Common myeloid progenitor, CD34-positive (primary cell): ENCODE measurements around the gene WDFY1.

ENCODE experiments used
- CTCF ChIA-PET: fragments of 350-600 bp; sonication (Branson Sonifier 250); formaldehyde crosslinking; loops from one replicate; lab custom pipeline; 2021; ENCODE audit warnings: antibody characterized with exemption; lab: Charles Lee
- POLR2A ChIA-PET: fragments of 350-600 bp; sonication (Branson Sonifier 250); formaldehyde crosslinking; loops from one replicate; lab custom pipeline; 2021; ENCODE audit warnings: antibody characterized with exemption; lab: Charles Lee
- DNase-seq, 3 donors: peaks; one replicate each; pipeline versions ENCODE4 v3.0.0 to v3.0.0-alpha.2; 2013
- H3K27ac ChIP-seq, 2 experiments: 1 replicate in 1 of 2; 2 replicates in 1 of 2; pipeline ENCODE4 v1.7.0; 2013; ENCODE audit warnings: inconsistent platforms in 2 of 2, low read length in 2 of 2, mild to moderate bottlenecking in 2 of 2, low read depth in 1 of 2, moderate library complexity in 1 of 2; ENCODE audit not compliant: severe bottlenecking in 2 of 2, insufficient read depth in 1 of 2, poor library complexity in 1 of 2
- H3K27me3 ChIP-seq, 5 experiments: replicated peaks in 2 of 5; 1 replicate in 3 of 5; 2 replicates in 2 of 5; pipeline versions ENCODE4 v1.6.1 to v1.7.0; 2013; ENCODE audit warnings: low read length in 4 of 5, mild to moderate bottlenecking in 2 of 5, moderate library complexity in 2 of 5, inconsistent platforms in 1 of 5; ENCODE audit not compliant: insufficient read depth in 5 of 5, control insufficient read depth in 4 of 5
- H3K36me3 ChIP-seq, 4 experiments: 1 replicate in 2 of 4; 2 replicates in 2 of 4; pipeline versions ENCODE4 v1.6.1 to v1.7.0; 2013; ENCODE audit warnings: low read length in 3 of 4, control low read depth in 1 of 4, mild to moderate bottlenecking in 1 of 4; ENCODE audit not compliant: control insufficient read depth in 4 of 4, insufficient read depth in 4 of 4
- H3K4me1 ChIP-seq, 4 experiments: 1 replicate in 3 of 4; 2 replicates in 1 of 4; pipeline versions ENCODE4 v1.6.1 to v1.7.1; 2013; ENCODE audit warnings: low read length in 3 of 4, mild to moderate bottlenecking in 3 of 4, control low read depth in 1 of 4, inconsistent platforms in 1 of 4, moderate library complexity in 1 of 4; ENCODE audit not compliant: control insufficient read depth in 4 of 4, insufficient read depth in 4 of 4; ENCODE audit errors: control extremely low read depth in 1 of 4
- H3K4me3 ChIP-seq, 7 experiments: 1 replicate in 4 of 7; 2 replicates in 3 of 7; pipeline versions ENCODE4 v1.5.1 to v1.7.0; 2013; ENCODE audit warnings: mild to moderate bottlenecking in 7 of 7, low read length in 6 of 7, moderate library complexity in 6 of 7, inconsistent platforms in 2 of 7, low read depth in 2 of 7, control low read depth in 1 of 7; ENCODE audit not compliant: insufficient read depth in 4 of 7, control insufficient read depth in 1 of 7; ENCODE audit errors: extremely low read depth in 1 of 7
- H3K9me3 ChIP-seq, 5 experiments: 1 replicate in 4 of 5; 2 replicates in 1 of 5; pipeline versions ENCODE4 v1.6.1 to v1.7.1; 2013; ENCODE audit warnings: low read length in 4 of 5, mild to moderate bottlenecking in 2 of 5, inconsistent platforms in 1 of 5, low read depth in 1 of 5, moderate library complexity in 1 of 5; ENCODE audit not compliant: control insufficient read depth in 4 of 5, insufficient read depth in 2 of 5; ENCODE audit errors: control extremely low read depth in 1 of 5
- WGBS: methylation state at CpG from one replicate; pipeline ENCODE4 v1.1.5; 2013; ENCODE audit not compliant: insufficient coverage; 5-methylcytosine and 5-hydroxymethylcytosine counted together

The WDFY1 gene

DNA sequence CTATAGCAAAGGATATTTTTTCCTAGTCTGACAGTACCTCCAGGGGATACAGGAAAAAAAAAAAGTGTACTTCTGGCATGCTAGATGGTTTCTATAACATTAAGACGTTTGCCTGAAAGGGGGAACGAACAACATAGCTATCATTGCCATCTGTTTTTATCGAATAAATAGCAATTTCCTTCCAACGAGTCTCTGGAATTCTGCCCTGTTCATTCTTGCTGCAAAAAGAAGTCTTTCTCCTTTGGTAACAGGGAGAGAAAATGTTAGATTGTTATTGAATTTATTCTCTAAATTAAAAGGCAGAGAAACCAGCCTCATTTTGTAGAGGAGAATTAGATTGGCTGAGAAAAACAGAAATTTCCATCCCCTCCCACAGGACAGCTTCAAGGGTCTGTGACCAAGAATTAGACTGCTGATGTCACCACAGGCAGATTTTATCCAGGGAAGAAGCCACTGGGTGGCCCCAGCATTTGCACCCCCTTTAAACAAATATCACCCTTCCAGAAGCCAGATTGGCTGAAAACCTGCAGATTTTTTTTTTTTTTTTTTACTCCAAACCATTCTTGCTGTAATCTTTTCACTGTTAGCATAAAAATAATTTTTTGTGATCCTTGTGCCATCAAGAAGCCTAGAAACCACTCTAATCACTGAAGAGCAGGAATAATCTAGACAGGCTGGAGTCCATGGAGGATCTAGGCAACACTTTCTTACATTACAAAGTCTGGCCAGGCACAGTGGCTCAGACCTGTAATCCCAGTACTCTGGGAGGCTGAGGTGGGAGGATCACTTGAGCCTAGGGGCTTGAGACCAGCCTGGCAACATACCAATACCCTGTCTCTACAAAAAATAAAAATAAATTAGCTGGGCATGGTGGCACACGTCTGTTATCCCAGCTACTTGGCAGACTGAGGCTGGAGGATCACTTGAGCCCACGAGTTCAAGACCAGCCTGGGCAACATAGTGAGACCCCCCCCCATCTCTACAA lies 12.0 kb downstream of the WDFY1 start:
- no peak overlapping the region for H3K4me3 ChIP-seq
- no peaks in the 10 kb centered on the region for H3K9me3 ChIP-seq
- CTCF ChIA-PET = interaction anchor here (0.6 to 1.2 kb wide), 2 partner anchors 10 to 1219 kb away, joined by 3 to 4 read pairs; no protein-coding TSS in a partner anchor
- H3K27me3 ChIP-seq = no peaks in the 10 kb centered on the region
- H3K36me3 ChIP-seq = no peaks in the 10 kb centered on the region
- H3K4me1 ChIP-seq = peaks cover 4 to 25% (median 18%) of the 10 kb centered on the region in 4 experiments
- POLR2A ChIA-PET = no interaction called here
- no peak for DNase-seq
- WGBS = 68% methylated on average over 4 of the region's 6 CpGs
- H3K27ac ChIP-seq = no peak overlapping the region

DNA sequence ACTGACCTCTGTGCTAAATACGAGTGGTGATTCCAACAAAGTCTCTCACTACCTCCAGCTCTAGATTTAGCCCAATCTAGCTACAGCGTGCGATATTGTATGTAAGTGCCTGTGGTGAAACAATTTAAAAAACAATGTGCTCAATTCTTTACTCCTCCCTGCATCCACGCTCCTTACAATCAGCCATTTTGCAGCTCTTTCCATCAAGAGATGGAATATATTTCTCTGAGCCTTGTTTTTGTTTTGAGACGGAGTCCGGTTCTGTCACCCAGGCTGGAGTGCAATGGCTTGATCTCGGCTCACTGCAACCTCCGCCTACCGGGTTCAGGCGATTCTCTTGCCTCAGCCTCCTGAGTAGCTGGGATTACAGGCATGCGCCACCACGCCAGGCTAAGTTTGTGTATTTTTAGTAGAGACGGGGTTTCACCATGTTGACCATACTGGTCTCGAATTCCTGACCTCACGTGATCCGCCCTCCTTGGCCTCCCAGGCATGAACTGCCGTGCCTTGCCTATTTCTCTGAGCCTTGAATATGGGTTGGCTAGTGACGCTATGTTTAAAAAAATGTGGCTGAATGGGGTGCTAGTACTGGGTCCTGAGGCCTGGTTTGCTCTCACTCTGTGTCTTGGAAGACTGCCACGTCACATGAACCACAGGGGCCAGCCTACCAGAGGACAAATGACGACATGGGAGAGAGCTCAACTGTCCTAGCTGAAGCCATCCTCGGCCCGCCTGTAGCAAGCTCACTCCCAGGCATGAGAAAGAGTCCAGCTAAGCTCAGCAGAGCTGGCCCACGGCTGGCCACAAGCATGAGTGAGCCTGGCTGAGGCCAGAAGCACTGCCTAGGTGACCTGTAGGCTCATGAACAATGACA lies 14.8 kb downstream of the WDFY1 start:
- ChIA-PET CTCF (interaction anchor here (1.0 to 1.6 kb wide), 2 partner anchors 10 to 13 kb away, joined by 4 read pairs; no protein-coding TSS in a partner anchor), POLR2A (interaction anchor here (0.6 kb wide), 1 partner anchor 36 kb away, joined by 3 read pairs; no protein-coding TSS in a partner anchor)
- peaks cover 0 to under 1% (median 0%) of the 10 kb centered on the region in 4 experiments for H3K36me3 ChIP-seq
- peaks cover 4 to 19% (median 16%) of the 10 kb centered on the region in 4 experiments for H3K4me1 ChIP-seq
- H3K27me3 ChIP-seq = no peaks in the 10 kb centered on the region
- WGBS = 81% methylated on average over 18 of the region's 23 CpGs
- peak in 2 of 3 donors; percentile 34 to 41 for DNase-seq
- H3K27ac ChIP-seq = no peak overlapping the region
- H3K4me3 ChIP-seq = no peak overlapping the region
- peaks cover 5 to 17% (median 6%) of the 10 kb centered on the region in 5 experiments for H3K9me3 ChIP-seq

DNA sequence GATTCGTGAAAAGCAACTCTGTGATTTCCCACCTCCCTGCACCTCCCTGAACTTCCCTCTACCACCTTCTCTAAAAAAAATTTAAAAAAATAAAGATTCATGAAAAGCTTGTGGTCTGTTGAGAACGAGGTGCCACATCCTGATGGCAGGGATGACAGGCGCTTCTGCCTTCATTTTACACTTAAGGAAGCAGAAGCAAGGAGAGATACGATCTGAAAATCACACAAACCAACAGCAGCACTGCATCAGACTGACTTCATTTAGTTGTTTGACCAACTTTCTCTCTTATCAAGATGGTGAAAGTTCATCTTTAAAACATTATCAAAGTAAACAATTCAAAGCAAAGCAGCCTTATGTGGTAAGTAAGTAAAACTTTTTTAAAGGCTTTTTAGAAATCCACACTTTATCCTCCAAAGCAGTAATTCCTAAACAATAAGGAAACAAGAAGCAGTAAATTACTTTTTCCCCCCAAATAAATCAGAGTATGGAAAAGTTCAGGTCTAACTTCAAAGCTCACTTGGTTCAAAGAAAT lies 15.5 kb downstream of the WDFY1 start:
- peak; percentile 69 to 96 (median 93) for DNase-seq
- Histone ChIP-seq H3K4me1 (peaks cover 4 to 19% (median 16%) of the 10 kb centered on the region in 4 experiments), H3K27me3 (no peaks in the 10 kb centered on the region), H3K27ac (no peak overlapping the region), H3K4me3 (peak overlapping the region in 2 of 7 experiments; percentile 1 to 11), H3K36me3 (peaks cover 0 to 2% (median 0%) of the 10 kb centered on the region in 4 experiments), H3K9me3 (peaks cover 5 to 17% (median 6%) of the 10 kb centered on the region in 5 experiments)
- CTCF ChIA-PET = interaction anchor here (1.0 to 1.6 kb wide), 2 partner anchors 10 to 14 kb away, joined by 4 read pairs; no protein-coding TSS in a partner anchor
- WGBS = 0% methylated on average over 2 of the region's 4 CpGs
- POLR2A ChIA-PET = interaction anchor here (0.6 kb wide), 1 partner anchor 37 kb away, joined by 3 read pairs; no protein-coding TSS in a partner anchor

DNA sequence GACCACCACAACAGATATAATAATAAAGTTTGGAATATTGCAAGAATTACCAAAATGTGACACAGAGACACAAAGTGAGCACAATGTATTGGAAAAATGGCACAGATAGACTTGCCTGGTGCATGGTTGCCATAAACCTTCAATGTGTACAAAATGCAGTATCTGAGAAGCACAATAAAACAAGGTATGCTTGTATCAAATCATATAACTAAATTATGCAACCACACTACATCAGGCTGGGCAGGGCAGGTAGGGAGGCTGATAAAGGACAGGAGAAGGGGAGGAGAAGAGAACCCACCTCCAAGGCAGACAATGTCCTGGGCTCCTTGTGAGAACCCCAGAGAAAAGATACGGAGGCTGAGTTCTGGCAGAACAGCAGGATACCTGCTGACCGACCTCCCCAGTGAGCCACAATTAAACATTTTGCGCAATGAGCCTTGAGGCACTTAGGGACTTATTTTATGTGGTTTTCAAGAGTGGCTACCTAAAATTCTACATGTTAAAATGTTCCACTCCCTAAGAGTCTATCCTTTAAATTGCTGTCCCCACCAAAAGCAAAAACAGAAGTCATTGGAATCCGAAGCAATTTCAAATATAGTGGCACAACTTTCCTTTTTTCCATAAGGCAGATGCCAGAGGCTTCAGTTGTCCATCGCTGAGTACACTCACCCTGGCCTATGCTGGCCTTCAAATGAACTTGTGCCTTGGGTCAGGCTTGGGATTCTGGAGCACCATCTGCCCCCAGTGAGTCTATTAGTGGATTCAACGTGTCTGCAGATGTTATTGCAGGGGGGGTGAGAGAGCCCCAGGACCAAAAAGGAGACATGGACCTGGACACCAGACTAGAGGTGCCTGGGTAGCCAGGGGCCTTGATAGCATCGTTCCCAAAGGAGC lies 16.8 kb downstream of the WDFY1 start:
- ChIA-PET POLR2A (no interaction called here), CTCF (interaction anchor here (1.6 kb wide), 1 partner anchor 8 kb away, joined by 4 read pairs; no protein-coding TSS in a partner anchor)
- no peak overlapping the region for H3K27ac ChIP-seq
- WGBS = 88% methylated on average over 6 of the region's 7 CpGs
- H3K4me1 ChIP-seq = peaks cover 4 to 19% (median 16%) of the 10 kb centered on the region in 4 experiments
- DNase-seq = no peak
- peaks cover 0 to 2% (median 0%) of the 10 kb centered on the region in 4 experiments for H3K36me3 ChIP-seq
- H3K9me3 ChIP-seq = peaks cover 5 to 17% (median 6%) of the 10 kb centered on the region in 5 experiments
- no peaks in the 10 kb centered on the region for H3K27me3 ChIP-seq
- no peak overlapping the region for H3K4me3 ChIP-seq

DNA sequence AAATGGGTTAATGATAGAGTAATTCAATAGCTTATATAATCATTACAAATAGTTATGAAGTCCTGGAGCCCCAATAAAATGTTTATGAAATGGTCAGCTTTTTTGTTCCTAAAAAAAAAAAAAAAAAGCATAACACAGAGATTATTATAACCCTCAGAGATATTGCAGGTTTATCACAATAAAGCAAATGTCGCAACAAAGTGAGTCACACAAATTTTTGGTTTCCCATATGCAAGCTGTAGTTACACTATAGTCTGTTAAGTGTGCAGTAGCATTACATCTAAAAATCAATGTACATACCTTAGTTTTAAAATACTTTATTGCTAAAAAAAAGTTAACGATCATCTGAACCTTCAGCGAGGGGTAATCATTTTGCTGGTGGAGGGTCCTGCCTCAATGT lies 20.0 kb downstream of the WDFY1 start:
- CTCF ChIA-PET = interaction anchor here (1.0 kb wide), 1 partner anchor 16 kb away, joined by 3 read pairs; no protein-coding TSS in a partner anchor

More for the DNA sequence above, 20.0 kb downstream of the WDFY1 start:
- Histone ChIP-seq H3K27ac (no peak overlapping the region), H3K4me3 (no peak overlapping the region), H3K4me1 (peaks cover 4 to 12% (median 9%) of the 10 kb centered on the region in 4 experiments), H3K9me3 (peaks cover 5 to 17% (median 6%) of the 10 kb centered on the region in 5 experiments), H3K36me3 (peaks cover 0 to 2% (median 0%) of the 10 kb centered on the region in 4 experiments), H3K27me3 (no peaks in the 10 kb centered on the region)
- 100% methylated on average over 2 of the region's 3 CpGs for WGBS
- DNase-seq = no peak
- POLR2A ChIA-PET = no interaction called here
